ENCODE results near the gene DSTN. TPM values are rescaled to one million over a fixed set of nuclear protein-coding genes. Genes with fewer than 3 reads are reported as not detected.

The DSTN gene
- total and polyA plus RNA-seq, 2 donors (not counting 3 experiments of a cell fraction or from before 2014, with no cell fraction given) = 66.1 to 300 TPM

- TF ChIP-seq POLR2A (IDR thresholded peaks at IDR 0.05; ENCODE audit: low read depth, low read length) (no peak), EZH2 (IDR thresholded peaks at IDR 0.05; ENCODE audit: borderline replicate concordance, low read depth, low read length, severe bottlenecking) (no peak), MYC (IDR thresholded peaks at IDR 0.05; ENCODE audit: low read depth, low read length) (no peak), POLR2AphosphoS5 (IDR thresholded peaks at IDR 0.05; ENCODE audit: insufficient read depth, low read depth, low read length) (no peak), FOS (IDR thresholded peaks at IDR 0.05; ENCODE audit: borderline replicate concordance, insufficient read depth, low read length) (no peak), MAX (IDR thresholded peaks at IDR 0.05; ENCODE audit: insufficient read depth, insufficient read length) (no peak), GATA2 (IDR thresholded peaks at IDR 0.05; ENCODE audit: insufficient read depth, insufficient read length, low read depth, low read length) (no peak), CTCF (IDR thresholded peaks at IDR 0.05; ENCODE audit: extremely low read depth in 1 of 2, insufficient read depth in 1 of 2, low read depth in 1 of 2, low read length in 2 of 2) (no peak), JUN (IDR thresholded peaks at IDR 0.05; ENCODE audit: borderline replicate concordance, insufficient read depth, insufficient read length, low read depth) (no peak)
- H3K79me2 ChIP-seq (ENCODE audit: control insufficient read depth, insufficient read depth, low read length) = no peaks in the 10 kb centered on the region
- no peaks in the 10 kb centered on the region for H3K27me3 ChIP-seq (ENCODE audit: control insufficient read depth in 2 of 2, insufficient read depth in 2 of 2, low read length in 2 of 2)
- H3K27ac ChIP-seq (ENCODE audit: insufficient read depth, low read depth, low read length) = no peak overlapping the region
- no peak overlapping the region for H3K4me2 ChIP-seq (ENCODE audit: insufficient read depth, low read length)
- H3K4me1 ChIP-seq (ENCODE audit: control insufficient read depth, extremely low read depth, insufficient read depth, low read length) = no peaks in the 10 kb centered on the region
- H3K9ac ChIP-seq (replicated peaks; ENCODE audit: extremely low read depth, insufficient read depth, low read length) = no peak overlapping the region
- intact Hi-C loops (cut with micrococcal nuclease) = loop anchor here (1.0 kb wide), 2 partner anchors 81 to 113 kb away; no protein-coding TSS in a partner anchor
- dilution Hi-C loops (cut with MboI; ENCODE audit: extremely low pct_ligation_motif_present, low sequenced_read_pairs) = no loop called here
- H2AFZ ChIP-seq (ENCODE audit: low read depth, low read length) = no peak overlapping the region
- ChIA-PET POLR2A (no interaction called here), CTCF (interaction anchor here (0.6 to 7.7 kb wide), 9 partner anchors 11 to 113 kb away, joined by 3 to 89 read pairs (median 5); partner anchors contain the start of gene DSTN)
- no peaks in the 10 kb centered on the region for H4K20me1 ChIP-seq (replicated peaks; ENCODE audit: control insufficient read depth, extremely low read depth, insufficient read depth, low read length)
- no peak for FAIRE-seq
- no peak for DNase-seq (ENCODE audit: low read depth, low spot score)
- H3K36me3 ChIP-seq (ENCODE audit: control insufficient read depth in 2 of 2, extremely low read depth in 1 of 2, insufficient read depth in 2 of 2, low read length in 2 of 2) = peaks cover 8 to 80% of the 10 kb centered on the region in 2 experiments
- no peaks in the 10 kb centered on the region for H3K9me1 ChIP-seq (replicated peaks; ENCODE audit: control insufficient read depth, extremely low read depth, insufficient read depth, low read length)
- no peaks in the 10 kb centered on the region for H3K9me3 ChIP-seq (replicated peaks; ENCODE audit: control insufficient read depth, insufficient read depth, low read length)
- no TSS peak for BruUV-seq (replicated peaks)
- no peak overlapping the region for H3K4me3 ChIP-seq (replicated peaks in 1 of 3; ENCODE audit: insufficient read depth in 1 of 3, low read depth in 1 of 3, low read length in 3 of 3)
Observed at GRCh38 chr20:17617868-17618672, 48.2 kb downstream of the DSTN start.

Data from endothelial cell of umbilical vein (primary cell).